Smooth muscle cell of trachea (primary cell): ENCODE measurements around the gene SCRG1. TPM values are rescaled to one million over a fixed set of nuclear protein-coding genes. Genes with fewer than 3 reads are reported as not detected.

Experiments used
- total RNA-seq: library from RNA; depleted of rRNA; stranded (reverse); fragments of >200 nt; gene quantifications from 2 replicates; pipeline ENCODE4 v1.2.1, GENCODE V29; 2014

Gene SCRG1
- under 0.01 and 0.29 TPM in 2 replicates for total RNA-seq

DNA sequence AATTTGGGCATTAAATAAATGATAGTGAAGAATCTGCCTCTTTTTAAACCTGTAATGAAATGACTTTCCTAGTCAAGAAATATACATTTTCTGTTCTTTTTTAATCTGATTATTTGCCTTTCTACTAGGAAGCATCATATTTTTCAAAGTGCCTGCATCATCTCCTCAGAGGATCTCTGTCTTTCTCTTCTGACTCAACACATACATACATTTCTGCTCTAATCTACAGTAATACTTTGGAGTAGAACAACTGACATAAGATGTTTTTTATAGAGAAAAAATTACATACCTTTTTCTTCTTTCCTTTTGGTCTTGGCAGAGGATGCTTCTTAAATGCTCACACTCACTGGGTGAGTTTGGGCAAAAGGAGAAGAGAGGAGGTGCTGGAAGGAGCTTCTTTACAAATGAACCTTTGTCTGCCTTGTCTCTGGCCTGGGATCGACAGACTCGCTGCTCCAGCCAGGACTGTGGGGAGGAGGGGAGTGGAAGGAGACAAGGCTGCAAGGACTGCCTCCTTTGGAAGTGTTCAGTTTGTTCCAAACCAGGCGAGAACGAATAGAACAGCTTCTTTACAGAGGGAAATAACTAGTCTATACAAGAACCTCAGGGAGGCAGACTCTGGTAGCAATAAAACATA lies at the start of gene SCRG1:
Gene SCRG1, minus strand, starts transcription at position 338 of the 637 bp plus-strand sequence. CDS start 7,702 bp downstream, outside the sequence.

DNA sequence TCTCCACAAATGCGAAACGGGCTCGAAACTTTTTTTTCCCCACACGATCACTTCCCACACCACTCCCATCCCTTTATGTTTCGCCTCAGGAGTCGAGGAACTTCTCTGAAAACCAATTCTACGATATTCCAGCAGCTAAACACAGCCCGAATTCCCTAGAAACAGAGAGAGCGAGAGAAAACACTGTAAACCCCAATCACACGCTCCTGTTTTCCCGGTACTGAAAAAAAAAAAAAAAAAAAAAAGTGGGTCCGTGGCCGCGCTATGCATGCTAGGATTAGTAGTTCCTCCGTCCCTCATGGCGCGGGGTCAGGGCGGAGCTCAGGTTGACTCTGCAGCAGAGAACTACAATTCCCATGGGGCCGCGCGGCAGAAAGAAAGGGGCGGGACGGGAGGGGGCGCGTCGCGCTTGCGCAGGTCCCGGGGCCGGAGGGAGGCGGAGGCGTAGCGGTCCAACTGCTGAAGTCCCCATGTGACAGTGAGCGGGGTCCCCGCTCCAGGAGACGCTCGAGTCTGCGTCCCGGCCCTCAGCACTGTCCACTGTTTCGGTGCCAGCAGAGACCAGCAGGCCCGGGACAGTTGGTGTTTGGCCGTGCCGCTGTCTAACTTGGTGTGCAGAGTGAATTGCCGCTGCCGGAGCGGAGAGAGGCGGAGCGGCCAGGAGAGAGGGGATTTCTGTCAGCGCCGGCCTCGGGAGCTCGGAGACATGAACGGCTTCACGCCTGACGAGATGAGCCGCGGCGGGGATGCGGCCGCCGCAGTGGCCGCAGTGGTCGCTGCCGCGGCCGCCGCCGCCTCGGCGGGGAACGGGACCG lies 28.2 kb downstream of the SCRG1 start, which contains the start of gene SAP30:
Gene SAP30, plus strand, starts transcription at position 478 of the 815 bp plus-strand sequence. Its CDS starts 229 bp downstream, at position 707.

Other genes starting within 250 kb of the SCRG1 start
- 18.0 and 34.8 TPM in 2 replicates for gene GALNT7, start 230.3 kb downstream of the SCRG1 start, total RNA-seq
- 24.8 and 207 TPM in 2 replicates for gene HMGB2, start 64.8 kb downstream of the SCRG1 start, total RNA-seq
- gene SAP30, start 28.2 kb downstream of the SCRG1 start, total RNA-seq: 38.7 and 43.1 TPM in 2 replicates
- 0.58 and 0.66 TPM in 2 replicates for gene HAND2, start 131.1 kb upstream of the SCRG1 start, total RNA-seq